ENCODE measurements around the gene FUS.

- TF ChIP-seq EP300 (IDR thresholded peaks at IDR 0.05) (no peak), CTCF (IDR thresholded peaks at IDR 0.05) (no peak), POLR2AphosphoS5 (IDR thresholded peaks at IDR 0.05) (no peak)
Observed at GRCh38 chr16:31229501-31229900, 49.6 kb downstream of the FUS start.
